Right lobe of liver (tissue), 4 donors: ENCODE data around the gene C1orf53.

Experiments
- POLR2A ChIP-seq: fragments of 450-650 bp; IDR thresholded peaks from one replicate; pipeline ENCODE4 v1.6.1; 2017; ENCODE audit warnings: antibody characterized with exemption, mild to moderate bottlenecking
- TF ChIP-seq, protein P1 (sequence below), 4 donors: fragments of 200-600 bp in 3 of 4; fragments of 450-650 bp in 1 of 4; IDR thresholded peaks; one replicate each; pipeline versions ENCODE4 v1.5.1 to v1.8.0; 2016 to 2022; ENCODE audit warnings: antibody characterized with exemption in 4 of 4, mild to moderate bottlenecking in 2 of 4
- donor health status: DM: no; HTN: no; CAD: no.
- donor health status: DM: no; HTN: no; CAD: no.
- donor health status: DM: no; HTN: yes; CAD: no.

DNA sequence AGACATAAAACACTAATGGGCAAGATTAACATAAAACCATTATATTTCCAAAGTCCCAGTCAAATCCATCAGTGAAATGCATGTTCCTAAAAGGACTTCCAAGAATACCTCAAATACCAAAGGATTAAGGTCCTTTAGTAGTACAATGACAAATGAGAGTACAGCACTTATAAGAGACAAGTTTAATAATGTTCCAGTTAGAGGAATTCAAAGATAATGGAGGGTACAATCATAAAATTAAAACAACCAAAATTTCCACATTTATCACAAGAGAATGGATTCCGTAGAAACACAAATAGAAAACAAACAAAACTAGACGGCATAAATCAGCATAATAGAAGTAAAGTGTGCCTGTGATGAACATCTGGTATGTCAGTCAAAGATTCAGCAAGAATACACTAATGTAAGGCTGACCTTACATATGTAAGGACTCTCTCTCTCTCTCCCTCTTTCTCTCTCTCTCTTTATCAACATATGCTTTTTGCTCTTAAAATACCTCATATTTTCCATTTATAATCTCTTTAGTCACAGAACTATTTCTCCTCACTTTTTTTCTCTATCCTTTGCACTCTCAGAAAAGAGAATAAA, 32.8 kb upstream of the C1orf53 start:
- no peak for TF ChIP-seq POLR2A
- TF ChIP-seq, protein P1, sequence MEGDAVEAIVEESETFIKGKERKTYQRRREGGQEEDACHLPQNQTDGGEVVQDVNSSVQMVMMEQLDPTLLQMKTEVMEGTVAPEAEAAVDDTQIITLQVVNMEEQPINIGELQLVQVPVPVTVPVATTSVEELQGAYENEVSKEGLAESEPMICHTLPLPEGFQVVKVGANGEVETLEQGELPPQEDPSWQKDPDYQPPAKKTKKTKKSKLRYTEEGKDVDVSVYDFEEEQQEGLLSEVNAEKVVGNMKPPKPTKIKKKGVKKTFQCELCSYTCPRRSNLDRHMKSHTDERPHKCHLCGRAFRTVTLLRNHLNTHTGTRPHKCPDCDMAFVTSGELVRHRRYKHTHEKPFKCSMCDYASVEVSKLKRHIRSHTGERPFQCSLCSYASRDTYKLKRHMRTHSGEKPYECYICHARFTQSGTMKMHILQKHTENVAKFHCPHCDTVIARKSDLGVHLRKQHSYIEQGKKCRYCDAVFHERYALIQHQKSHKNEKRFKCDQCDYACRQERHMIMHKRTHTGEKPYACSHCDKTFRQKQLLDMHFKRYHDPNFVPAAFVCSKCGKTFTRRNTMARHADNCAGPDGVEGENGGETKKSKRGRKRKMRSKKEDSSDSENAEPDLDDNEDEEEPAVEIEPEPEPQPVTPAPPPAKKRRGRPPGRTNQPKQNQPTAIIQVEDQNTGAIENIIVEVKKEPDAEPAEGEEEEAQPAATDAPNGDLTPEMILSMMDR (IDR thresholded peaks at IDR 0.05) = no peak
